ENCODE results near the gene SFT2D2.
A peak's percentile ranks its signal among the peaks of the same experiment; 100 is the strongest.
"Not testable (repeated sequence)": the region's sequence is repeated elsewhere in the genome, so short reads cannot be mapped to it uniquely, and the experiment has no call there.

SFT2D2 gene

GRCh38 chr1:168225476-168226190, at the start of gene SFT2D2:
TSS of gene SFT2D2 (plus strand) at chr1:168226004. CDS start at chr1:168226080, 76 bp downstream.
- H3K4me1 Mint-ChIP-seq, result peaks cover 52% of the 10 kb centered on the region

GRCh38 chr1:168178227-168178637, 47.6 kb upstream of the SFT2D2 start:
- H3K4me1 Mint-ChIP-seq, result no peaks in the 10 kb centered on the region
- no peak overlapping the region for H3K4me3 Mint-ChIP-seq
- no peak for ATAC-seq

More at GRCh38 chr1:168225476-168226190, at the start of gene SFT2D2:
- peak within 1 kb of the TSS; percentile 92 to 93 for H3K4me3 Mint-ChIP-seq
- H3K27ac Mint-ChIP-seq, result peak within 1 kb of the TSS; percentile 89 to 95
- ATAC-seq (peak; percentile 95), DNase-seq (peak; percentile 78 to 80)
- H3K9me3 Mint-ChIP-seq, result peaks cover 6 to 9% of the 10 kb centered on the region in 2 donors
- H3K27me3 Mint-ChIP-seq, result no peaks in the 10 kb centered on the region

DNA sequence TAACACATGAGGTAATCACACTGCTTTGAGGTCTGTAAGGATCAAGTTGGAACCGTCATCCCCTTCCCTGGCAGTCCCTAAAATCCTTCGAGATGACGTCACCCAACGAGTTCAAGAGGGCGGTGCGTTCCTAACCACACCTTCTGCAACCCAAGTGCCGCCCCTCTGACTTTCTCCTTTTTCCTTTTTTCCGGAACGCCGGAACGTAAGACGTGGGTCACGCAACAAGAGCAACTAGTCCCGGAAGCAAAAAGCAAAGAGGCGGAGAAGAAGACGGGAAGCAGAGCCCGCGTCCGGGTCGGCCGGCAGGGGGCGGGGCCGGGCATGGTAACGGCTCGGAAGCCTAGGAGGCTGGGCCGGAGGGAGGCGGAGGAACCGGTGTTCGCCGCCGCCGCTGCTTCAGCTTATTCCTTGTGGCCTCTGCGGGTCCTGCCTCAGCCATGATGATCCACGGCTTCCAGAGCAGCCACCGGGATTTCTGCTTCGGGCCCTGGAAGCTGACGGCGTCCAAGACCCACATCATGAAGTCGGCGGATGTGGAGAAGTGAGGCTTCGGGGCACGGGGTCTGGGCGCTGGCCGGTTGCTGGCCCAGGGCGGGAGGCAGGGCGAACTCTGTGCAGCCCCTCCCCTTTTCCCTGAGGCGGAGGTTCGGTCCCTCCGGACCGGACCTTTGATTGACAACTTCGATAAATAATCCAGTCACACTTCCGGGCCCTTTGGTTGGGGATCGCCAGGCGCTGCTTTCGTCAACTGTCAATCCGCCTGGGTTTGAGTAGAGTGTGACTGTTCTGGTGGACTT, 47.0 kb upstream of the SFT2D2 start, which contains the start of gene TIPRL:
TIPRL (plus strand) TSS at position 325 of the 800 bp plus-strand sequence; CDS start at position 441, 116 bp downstream.
- peaks cover 3% of the 10 kb centered on the region for H3K4me1 Mint-ChIP-seq
- H3K27ac Mint-ChIP-seq, result no peak within 1 kb of the TSS
- H3K4me3 Mint-ChIP-seq, result no peak within 1 kb of the TSS
- no peaks in the 10 kb centered on the region for H3K9me3 Mint-ChIP-seq
- peak; percentile 95 to 97 for DNase-seq
- H3K27me3 Mint-ChIP-seq, result peaks cover 12% of the 10 kb centered on the region
- peak; percentile 91 for ATAC-seq

More at GRCh38 chr1:168178227-168178637, 47.6 kb upstream of the SFT2D2 start:
- peak in 1 of 2 donors; percentile 2 for DNase-seq
- Mint-ChIP-seq H3K27ac (no peak overlapping the region), H3K9me3 (no peaks in the 10 kb centered on the region), H3K27me3 (peaks cover 18% of the 10 kb centered on the region)

GRCh38 chr1:168179438-168180147, 46.2 kb upstream of the SFT2D2 start:
- H3K27ac Mint-ChIP-seq, result no peak overlapping the region

GRCh38 chr1:168180148-168180524, 45.7 kb upstream of the SFT2D2 start:
- Mint-ChIP-seq H3K9me3 (no peaks in the 10 kb centered on the region), H3K4me1 (peaks cover 6% of the 10 kb centered on the region), H3K27ac (no peak overlapping the region), H3K27me3 (peaks cover 6% of the 10 kb centered on the region), H3K4me3 (no peak overlapping the region)
- DNase-seq (no peak), ATAC-seq (no peak)

More at GRCh38 chr1:168179438-168180147, 46.2 kb upstream of the SFT2D2 start:
- Mint-ChIP-seq H3K9me3 (no peaks in the 10 kb centered on the region), H3K27me3 (peaks cover 10% of the 10 kb centered on the region), H3K4me1 (peaks cover 6% of the 10 kb centered on the region), H3K4me3 (no peak overlapping the region)
- DNase-seq (peak in 1 of 2 donors; percentile 18), ATAC-seq (peak; percentile 21)

GRCh38 chr1:168181063-168181720, 44.6 kb upstream of the SFT2D2 start:
- peak overlapping the region; percentile 56 to 68 for H3K4me3 Mint-ChIP-seq
- not testable (repeated sequence) for DNase-seq, H3K27me3 Mint-ChIP-seq, ATAC-seq, H3K4me1 Mint-ChIP-seq, H3K9me3 Mint-ChIP-seq
- peak overlapping the region in 1 of 2 donors; percentile 89 for H3K27ac Mint-ChIP-seq

- H3K4me3 Mint-ChIP-seq, result no peak overlapping the region
- H3K9me3 Mint-ChIP-seq, result no peaks in the 10 kb centered on the region
- H3K27ac Mint-ChIP-seq, result peak overlapping the region in 1 of 2 donors; percentile 24
- H3K4me1 Mint-ChIP-seq, result peaks cover 6% of the 10 kb centered on the region
- DNase-seq (no peak), ATAC-seq (no peak)
- no peaks in the 10 kb centered on the region for H3K27me3 Mint-ChIP-seq
These were observed 38.6 kb upstream of the SFT2D2 start for GRCh38 chr1:168187177-168187576.

GRCh38 chr1:168190403-168190802, 35.4 kb upstream of the SFT2D2 start:
- no peak overlapping the region for H3K4me3 Mint-ChIP-seq
- no peaks in the 10 kb centered on the region for H3K27me3 Mint-ChIP-seq
- no peaks in the 10 kb centered on the region for H3K4me1 Mint-ChIP-seq
- ATAC-seq, result no peak
- H3K27ac Mint-ChIP-seq, result no peak overlapping the region
- no peak for DNase-seq
- H3K9me3 Mint-ChIP-seq, result no peaks in the 10 kb centered on the region

DNA sequence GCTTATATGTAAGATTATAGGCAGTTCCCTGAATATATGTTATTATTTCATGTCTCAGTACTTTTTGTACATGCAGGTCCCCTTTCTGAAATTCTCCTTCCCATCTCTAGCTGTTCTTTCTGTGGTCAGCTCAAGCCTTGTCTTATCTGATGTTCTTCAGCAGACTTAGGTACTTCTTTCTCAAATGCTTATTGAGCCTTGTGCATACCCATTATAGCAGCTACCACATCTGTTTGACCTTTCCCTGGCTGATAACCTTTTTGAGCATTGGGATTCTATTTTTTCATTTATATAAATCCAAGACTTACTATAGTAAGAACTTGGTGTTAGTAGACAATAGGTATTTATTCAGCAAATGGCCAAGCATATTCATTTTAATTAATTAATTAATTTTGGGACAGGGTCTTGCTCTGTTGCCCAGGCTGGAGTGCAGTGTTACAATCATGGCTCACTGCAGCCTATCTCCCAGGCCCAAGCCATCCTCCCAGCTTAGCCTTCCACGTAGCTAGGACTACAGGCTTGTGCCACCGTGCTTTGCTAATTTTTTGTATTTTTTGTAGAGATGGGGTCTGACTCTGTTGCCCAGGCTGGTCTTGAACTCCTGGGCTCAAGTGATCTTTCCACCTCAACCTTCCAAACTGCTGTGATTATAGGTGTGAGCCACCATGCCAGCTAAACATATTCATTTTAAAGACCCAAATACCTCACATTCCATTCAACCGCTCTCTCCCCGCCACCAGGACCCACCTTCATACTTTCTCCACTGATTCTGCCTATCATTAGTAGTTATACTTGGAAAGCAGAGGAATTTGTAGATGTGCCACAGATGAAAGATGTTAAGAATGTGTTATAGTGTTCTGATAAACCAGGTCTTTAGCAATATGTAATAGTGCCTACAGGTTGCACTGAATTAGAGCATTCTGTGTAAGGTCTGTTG, 30.3 kb upstream of the SFT2D2 start:
- H3K4me3 Mint-ChIP-seq, result no peak overlapping the region
- no peaks in the 10 kb centered on the region for H3K9me3 Mint-ChIP-seq
- H3K27ac Mint-ChIP-seq, result peak overlapping the region in 1 of 2 donors; percentile 24
- no peaks in the 10 kb centered on the region for H3K27me3 Mint-ChIP-seq
- DNase-seq, result no peak
- no peak for ATAC-seq
- H3K4me1 Mint-ChIP-seq, result no peaks in the 10 kb centered on the region

DNA sequence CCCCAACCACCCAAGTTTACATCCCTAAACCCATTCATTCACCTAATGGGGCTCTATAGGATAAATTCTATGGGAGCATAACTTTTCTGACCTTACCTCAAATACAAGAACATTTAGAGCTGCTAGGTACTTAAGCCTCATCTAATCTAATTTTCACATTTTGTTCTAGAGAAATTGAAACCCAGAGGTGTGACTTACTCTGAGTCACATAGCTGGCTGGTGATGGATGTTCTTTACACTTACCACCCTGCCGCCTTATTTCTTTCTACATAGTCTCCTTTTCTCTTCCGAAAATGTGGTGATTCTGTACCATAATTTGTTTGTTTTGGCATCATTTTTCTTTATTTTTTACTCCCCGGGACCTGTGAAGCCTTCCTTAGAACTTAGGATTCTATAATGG, 26.7 kb upstream of the SFT2D2 start:
- no peaks in the 10 kb centered on the region for H3K9me3 Mint-ChIP-seq
- H3K27me3 Mint-ChIP-seq, result no peaks in the 10 kb centered on the region
- H3K27ac Mint-ChIP-seq, result no peak overlapping the region
- H3K4me3 Mint-ChIP-seq, result no peak overlapping the region
- DNase-seq, result no peak
- no peak for ATAC-seq
- no peaks in the 10 kb centered on the region for H3K4me1 Mint-ChIP-seq

DNA sequence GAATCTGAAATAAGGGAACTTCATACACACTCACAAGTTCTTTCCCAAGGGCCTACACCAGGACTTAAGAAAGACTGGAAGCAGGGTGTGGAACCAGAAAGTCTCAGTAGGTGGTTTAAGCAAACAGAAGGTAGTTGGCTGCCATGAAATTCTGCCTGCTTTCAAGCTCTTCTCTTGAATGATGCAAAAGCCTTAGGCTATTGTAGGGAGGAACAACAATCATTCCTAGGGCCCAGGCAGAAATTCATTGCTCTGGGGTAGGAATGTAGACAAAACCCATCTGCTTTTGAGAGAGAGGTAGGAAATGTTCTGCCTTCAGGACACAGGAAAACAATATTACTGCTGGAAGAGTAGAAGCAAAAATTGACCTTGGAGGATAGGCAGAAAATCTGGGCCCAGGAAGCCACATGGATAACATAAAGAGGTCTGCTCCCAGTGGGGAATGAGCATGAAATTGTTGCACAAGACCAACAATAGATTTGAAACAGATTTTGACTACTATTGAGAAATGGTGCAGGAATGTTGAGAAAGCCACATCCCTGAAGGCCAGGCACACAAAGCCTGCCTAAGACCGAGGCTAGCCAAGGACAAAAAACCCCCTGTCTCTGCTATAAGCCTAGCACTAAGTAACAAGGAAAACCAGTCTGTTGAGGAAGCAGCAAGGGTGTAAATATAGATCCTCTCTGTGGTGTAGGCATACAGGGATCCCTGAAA, 22.7 kb upstream of the SFT2D2 start:
- DNase-seq, result no peak
- Mint-ChIP-seq H3K27me3 (no peaks in the 10 kb centered on the region), H3K4me1 (no peaks in the 10 kb centered on the region), H3K9me3 (peaks cover 0 to 6% of the 10 kb centered on the region in 2 donors), H3K27ac (no peak overlapping the region), H3K4me3 (no peak overlapping the region)
- ATAC-seq, result no peak

GRCh38 chr1:168206111-168206510, 19.7 kb upstream of the SFT2D2 start:
- H3K4me1 Mint-ChIP-seq, result no peaks in the 10 kb centered on the region
- peaks cover under 1 to 8% of the 10 kb centered on the region in 2 donors for H3K9me3 Mint-ChIP-seq
- DNase-seq (no peak), ATAC-seq (no peak)
- no peaks in the 10 kb centered on the region for H3K27me3 Mint-ChIP-seq
- no peak overlapping the region for H3K27ac Mint-ChIP-seq
- no peak overlapping the region for H3K4me3 Mint-ChIP-seq

- H3K4me1 Mint-ChIP-seq, DNase-seq, ATAC-seq, H3K4me3 Mint-ChIP-seq, H3K27me3 Mint-ChIP-seq, H3K27ac Mint-ChIP-seq: not testable (repeated sequence)
- peaks cover 11 to 14% of the 10 kb centered on the region in 2 donors for H3K9me3 Mint-ChIP-seq
These were observed 18.1 kb upstream of the SFT2D2 start for GRCh38 chr1:168207673-168208072.

DNA sequence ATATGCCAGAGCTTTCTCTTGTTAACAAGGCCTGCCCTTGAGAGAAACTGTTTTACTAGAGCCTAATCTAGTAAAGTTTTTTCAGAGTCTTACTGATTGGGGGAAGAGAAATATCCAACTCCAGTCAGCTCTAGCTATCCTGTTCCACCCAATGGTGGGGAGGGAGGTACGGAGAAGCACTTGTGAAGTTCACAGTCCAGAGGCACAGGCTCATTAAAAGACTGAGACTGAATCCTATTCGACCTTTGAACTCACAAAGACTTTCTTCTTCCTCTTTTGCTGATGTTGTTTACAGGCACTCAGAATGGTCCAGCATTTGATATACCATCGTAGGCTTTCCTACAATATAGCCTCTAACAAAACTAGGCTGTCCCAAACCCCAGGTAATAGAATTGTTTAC, 15.5 kb upstream of the SFT2D2 start:
- Mint-ChIP-seq H3K27me3 (no peaks in the 10 kb centered on the region), H3K27ac (no peak overlapping the region), H3K4me3 (no peak overlapping the region), H3K4me1 (no peaks in the 10 kb centered on the region), H3K9me3 (peaks cover 18 to 21% of the 10 kb centered on the region in 2 donors)
- DNase-seq (no peak), ATAC-seq (no peak)

Data from stimulated activated naive CD8-positive, alpha-beta T cell treated with anti-CD3 and anti-CD28 coated beads, Interleukin-15, amount 100 ng/mL, for 72 hours (primary cell).